GM18526 (cell line): ENCODE data around the gene VAT1.

Source experiments
- POLR2A ChIP-seq: IDR thresholded peaks from 3 replicates; pipeline ENCODE4 v1.6.1; 2011; ENCODE audit not compliant: insufficient read length; ENCODE audit errors: extremely low read depth

Gene VAT1

GRCh38 chr17:42969001-42969581, 53.1 kb downstream of the VAT1 start:
- TF ChIP-seq POLR2A, result no peak

- TF ChIP-seq POLR2A, result no peak
Observed at GRCh38 chr17:42967925-42968324, 54.3 kb downstream of the VAT1 start.
